Activated CD4-positive, alpha-beta memory T cell treated with anti-CD3 and anti-CD28 coated beads, Interleukin-2, amount 10 ng/mL, durations not matched to agents 7 days and 5 days (primary cell): ENCODE data around the gene MAP6. TPM values are rescaled to one million over a fixed set of nuclear protein-coding genes. Genes with fewer than 3 reads are reported as not detected.
A peak's percentile ranks its signal among the peaks of the same experiment; 100 is the strongest.
"Not testable (repeated sequence)": the region's sequence is repeated elsewhere in the genome, so short reads cannot be mapped to it uniquely, and the experiment has no call there.

Source experiments
- CTCF ChIA-PET: fragments of 350-600 bp; sonication (Branson Sonifier 250); formaldehyde crosslinking; loops from one replicate; lab custom pipeline; 2021; ENCODE audit warnings: antibody characterized with exemption, inconsistent platforms; lab: Charles Lee
- POLR2A ChIA-PET: fragments of 350-600 bp; sonication (Branson Sonifier 250); formaldehyde crosslinking; loops from one replicate; lab custom pipeline; 2021; ENCODE audit warnings: antibody characterized with exemption; lab: Charles Lee
- DNase-seq: peaks from one replicate; pipeline ENCODE4 v3.0.0-alpha.2; 2020
- H3K27ac Mint-ChIP-seq: one replicate; pipeline ENCODE4 v1.8.0; 2021; ENCODE audit warnings: mild to moderate bottlenecking, mixed read lengths
- H3K27me3 Mint-ChIP-seq: one replicate; pipeline ENCODE4 v1.8.0; 2021; ENCODE audit warnings: mixed read lengths
- H3K36me3 Mint-ChIP-seq: one replicate; pipeline ENCODE4 v1.8.0; 2021; ENCODE audit warnings: low read depth, mixed read lengths
- H3K4me1 Mint-ChIP-seq: one replicate; pipeline ENCODE4 v1.8.0; 2021; ENCODE audit warnings: mixed read lengths
- H3K4me3 Mint-ChIP-seq: one replicate; pipeline ENCODE4 v1.8.0; 2021; ENCODE audit warnings: mild to moderate bottlenecking, mixed read lengths
- H3K9me3 Mint-ChIP-seq: one replicate; pipeline ENCODE4 v1.8.0; 2021; ENCODE audit warnings: mixed read lengths
- total RNA-seq, 2 experiments: library from RNA; stranded (reverse); gene quantifications; one replicate each; pipeline ENCODE4 v1.2.3, GENCODE V29; 2021

The MAP6 gene
- total RNA-seq, 2 experiments from 2014 or later = 1.5 to 1.6 TPM

DNA sequence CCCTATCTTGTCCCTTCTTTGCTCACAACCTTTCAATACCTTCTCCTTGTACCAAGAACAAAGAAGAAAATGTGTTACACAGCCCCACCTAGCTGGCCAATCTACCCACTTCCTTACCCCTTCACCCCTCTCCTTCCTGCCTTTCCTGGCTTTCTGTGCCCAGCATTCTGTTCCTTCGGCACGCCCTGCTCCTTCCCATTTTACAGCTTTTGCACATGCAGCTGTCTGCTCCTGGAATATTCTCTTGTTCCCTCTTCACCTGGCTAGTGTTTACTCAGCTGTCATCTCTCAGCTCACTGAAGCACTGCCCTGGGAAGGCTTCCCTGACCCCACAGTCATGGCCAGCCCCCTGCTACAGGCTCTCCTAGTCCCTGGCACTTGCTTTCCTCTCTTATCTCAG, 76.1 kb downstream of the MAP6 start:
- no peaks in the 10 kb centered on the region for H3K9me3 Mint-ChIP-seq
- no peak overlapping the region for H3K27ac Mint-ChIP-seq
- peaks cover 15% of the 10 kb centered on the region for H3K4me1 Mint-ChIP-seq
- POLR2A ChIA-PET = interaction anchor here (2.5 kb wide), 1 partner anchor 10 kb away, joined by 7 read pairs; no protein-coding TSS in a partner anchor
- H3K27me3 Mint-ChIP-seq = peaks cover 14% of the 10 kb centered on the region
- DNase-seq = no peak
- H3K36me3 Mint-ChIP-seq = no peaks in the 10 kb centered on the region
- no peak overlapping the region for H3K4me3 Mint-ChIP-seq
- CTCF ChIA-PET = interaction anchor here (1.0 kb wide), 1 partner anchor 61 kb away, joined by 3 read pairs; no protein-coding TSS in a partner anchor

DNA sequence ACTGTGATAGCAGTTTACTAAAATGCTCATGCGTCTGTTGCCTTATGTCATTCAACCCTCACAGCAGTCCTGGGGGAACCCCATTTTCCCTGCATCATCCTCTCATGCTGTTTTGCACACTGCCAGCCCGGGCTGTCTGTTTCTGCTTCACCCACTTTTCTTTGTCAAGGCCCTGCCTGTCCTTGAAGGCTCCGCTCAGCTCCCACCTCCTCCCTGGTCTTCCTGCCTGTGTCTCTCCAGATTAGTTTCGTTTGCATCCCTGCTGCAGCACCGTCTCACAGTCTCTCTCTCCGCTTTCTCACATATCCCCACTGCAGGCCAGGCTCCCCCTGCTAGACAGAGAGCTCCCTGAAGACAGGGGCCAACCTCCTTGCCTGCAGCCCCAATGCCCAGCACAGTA, 76.9 kb downstream of the MAP6 start:
- H3K27me3 Mint-ChIP-seq = peaks cover 9% of the 10 kb centered on the region
- no peak for DNase-seq
- no peak overlapping the region for H3K27ac Mint-ChIP-seq
- H3K9me3 Mint-ChIP-seq = no peaks in the 10 kb centered on the region
- ChIA-PET POLR2A (interaction anchor here (2.5 kb wide), 1 partner anchor 9 kb away, joined by 7 read pairs; no protein-coding TSS in a partner anchor), CTCF (no interaction called here)
- no peaks in the 10 kb centered on the region for H3K36me3 Mint-ChIP-seq
- H3K4me1 Mint-ChIP-seq = peaks cover 15% of the 10 kb centered on the region
- no peak overlapping the region for H3K4me3 Mint-ChIP-seq

GRCh38 chr11:75591371-75591770, 77.5 kb downstream of the MAP6 start:
- Mint-ChIP-seq H3K4me1 (peaks cover 15% of the 10 kb centered on the region), H3K4me3 (no peak overlapping the region), H3K27me3 (peaks cover 8% of the 10 kb centered on the region), H3K36me3 (no peaks in the 10 kb centered on the region), H3K27ac (no peak overlapping the region), H3K9me3 (no peaks in the 10 kb centered on the region)
- POLR2A ChIA-PET = interaction anchor here (2.5 kb wide), 1 partner anchor 8 kb away, joined by 7 read pairs; no protein-coding TSS in a partner anchor
- CTCF ChIA-PET = interaction anchor here (1.2 kb wide), 1 partner anchor 54 kb away, joined by 3 read pairs; no protein-coding TSS in a partner anchor
- DNase-seq = no peak

DNA sequence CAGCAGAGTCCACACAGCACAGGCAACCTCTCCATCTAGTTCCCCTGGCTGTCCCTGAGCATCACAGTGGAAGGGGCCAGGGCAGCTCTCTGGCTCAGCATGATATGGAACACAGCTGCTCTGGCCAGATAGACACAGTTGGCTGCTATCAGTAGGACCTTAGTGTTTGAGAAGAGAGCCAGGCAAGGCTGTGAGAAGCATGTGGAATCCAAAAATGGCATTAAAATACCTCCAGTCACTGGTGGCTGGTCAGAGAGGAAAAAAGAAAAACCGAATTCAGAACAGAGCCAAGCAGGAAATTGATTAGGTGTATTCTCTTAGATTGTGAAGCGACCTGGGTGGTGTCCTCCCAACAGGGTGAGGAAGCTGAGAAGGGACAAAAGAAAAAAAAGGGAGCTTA, 78.9 kb downstream of the MAP6 start:
- POLR2A ChIA-PET = no interaction called here
- no peak for DNase-seq
- H3K27ac Mint-ChIP-seq = no peak overlapping the region
- CTCF ChIA-PET = no interaction called here
- peaks cover 16% of the 10 kb centered on the region for H3K4me1 Mint-ChIP-seq
- no peak overlapping the region for H3K4me3 Mint-ChIP-seq
- H3K36me3 Mint-ChIP-seq = no peaks in the 10 kb centered on the region
- no peaks in the 10 kb centered on the region for H3K9me3 Mint-ChIP-seq
- H3K27me3 Mint-ChIP-seq = peaks cover 5% of the 10 kb centered on the region

DNA sequence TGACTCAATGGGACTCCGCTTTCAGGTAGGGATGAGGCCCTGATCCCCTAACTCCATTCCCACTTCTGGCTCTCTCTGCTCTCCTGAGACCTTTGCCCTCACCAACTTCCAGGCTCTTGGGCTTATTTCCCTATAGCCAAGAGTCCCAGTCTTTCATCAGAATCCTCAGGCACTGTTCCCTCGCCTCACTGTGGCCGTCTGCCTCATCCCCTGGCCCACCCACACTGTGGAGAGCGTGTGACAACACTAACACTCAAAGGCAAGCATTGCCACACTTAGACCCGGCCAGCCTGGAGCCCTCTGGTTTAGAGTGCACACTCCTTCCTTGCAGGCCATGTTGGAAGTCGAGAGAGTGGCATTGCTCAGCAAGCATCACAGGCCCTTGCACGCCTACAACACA, 79.8 kb downstream of the MAP6 start:
- H3K27ac Mint-ChIP-seq = no peak overlapping the region
- peaks cover 6% of the 10 kb centered on the region for H3K27me3 Mint-ChIP-seq
- POLR2A ChIA-PET = no interaction called here
- CTCF ChIA-PET = no interaction called here
- H3K36me3 Mint-ChIP-seq = no peaks in the 10 kb centered on the region
- peaks cover 21% of the 10 kb centered on the region for H3K4me1 Mint-ChIP-seq
- no peak for DNase-seq
- H3K4me3 Mint-ChIP-seq = no peak overlapping the region
- no peaks in the 10 kb centered on the region for H3K9me3 Mint-ChIP-seq

- no peak for DNase-seq
- no peaks in the 10 kb centered on the region for H3K9me3 Mint-ChIP-seq
- peaks cover 6% of the 10 kb centered on the region for H3K27me3 Mint-ChIP-seq
- H3K4me3 Mint-ChIP-seq = no peak overlapping the region
- no peaks in the 10 kb centered on the region for H3K36me3 Mint-ChIP-seq
- ChIA-PET POLR2A (no interaction called here), CTCF (no interaction called here)
- no peak overlapping the region for H3K27ac Mint-ChIP-seq
- peaks cover 20% of the 10 kb centered on the region for H3K4me1 Mint-ChIP-seq
Measured at GRCh38 chr11:75588051-75588481, 80.8 kb downstream of the MAP6 start.

- H3K4me1 Mint-ChIP-seq = peaks cover 24% of the 10 kb centered on the region
- no peaks in the 10 kb centered on the region for H3K36me3 Mint-ChIP-seq
- peaks cover 2% of the 10 kb centered on the region for H3K27me3 Mint-ChIP-seq
- no peaks in the 10 kb centered on the region for H3K9me3 Mint-ChIP-seq
- no peak for DNase-seq
- ChIA-PET CTCF (interaction anchor here (1.7 kb wide), 1 partner anchor 13 kb away, joined by 4 read pairs; no protein-coding TSS in a partner anchor), POLR2A (no interaction called here)
- no peak overlapping the region for H3K4me3 Mint-ChIP-seq
- H3K27ac Mint-ChIP-seq = no peak overlapping the region
Measured at GRCh38 chr11:75586395-75586794, 82.4 kb downstream of the MAP6 start.

DNA sequence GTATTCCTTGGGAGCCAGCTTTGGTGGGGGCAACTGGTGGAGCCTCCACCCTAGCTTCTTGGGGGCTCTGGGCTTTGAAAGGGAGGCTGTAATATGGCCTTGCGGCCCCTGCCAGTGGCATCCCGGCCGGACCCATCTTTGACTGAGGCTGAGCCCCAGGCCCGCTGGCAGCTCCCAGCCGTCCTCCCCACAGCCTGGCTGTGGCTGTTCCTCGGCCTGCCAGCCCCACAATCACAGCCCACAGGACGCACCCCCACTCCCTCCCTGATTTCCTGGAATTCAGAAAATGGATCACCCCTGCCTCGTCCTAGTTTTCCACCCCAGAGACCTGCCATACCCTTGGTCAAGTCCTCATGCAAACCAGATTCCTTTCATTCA, 83.6 kb downstream of the MAP6 start:
- H3K27me3 Mint-ChIP-seq = peaks cover 2% of the 10 kb centered on the region
- peaks cover 27% of the 10 kb centered on the region for H3K4me1 Mint-ChIP-seq
- POLR2A ChIA-PET = no interaction called here
- H3K27ac Mint-ChIP-seq = no peak overlapping the region
- H3K36me3 Mint-ChIP-seq = no peaks in the 10 kb centered on the region
- CTCF ChIA-PET = interaction anchor here (1.1 to 1.7 kb wide), 2 partner anchors 14 to 52 kb away, joined by 3 to 4 read pairs; no protein-coding TSS in a partner anchor
- no peak for DNase-seq
- no peaks in the 10 kb centered on the region for H3K9me3 Mint-ChIP-seq
- H3K4me3 Mint-ChIP-seq = no peak overlapping the region

- Mint-ChIP-seq H3K27ac (peak overlapping the region; percentile 48), H3K4me1 (peaks cover 28% of the 10 kb centered on the region), H3K4me3 (peak overlapping the region; percentile 79)
- H3K9me3 Mint-ChIP-seq, DNase-seq, H3K36me3 Mint-ChIP-seq, POLR2A ChIA-PET, H3K27me3 Mint-ChIP-seq: not testable (repeated sequence)
- CTCF ChIA-PET = interaction anchor here (1.1 kb wide), 3 partner anchors 10 to 51 kb away, joined by 3 to 4 read pairs (median 3); partner anchors contain the start of gene SERPINH1
Measured at GRCh38 chr11:75584659-75585292, 84.1 kb downstream of the MAP6 start.

DNA sequence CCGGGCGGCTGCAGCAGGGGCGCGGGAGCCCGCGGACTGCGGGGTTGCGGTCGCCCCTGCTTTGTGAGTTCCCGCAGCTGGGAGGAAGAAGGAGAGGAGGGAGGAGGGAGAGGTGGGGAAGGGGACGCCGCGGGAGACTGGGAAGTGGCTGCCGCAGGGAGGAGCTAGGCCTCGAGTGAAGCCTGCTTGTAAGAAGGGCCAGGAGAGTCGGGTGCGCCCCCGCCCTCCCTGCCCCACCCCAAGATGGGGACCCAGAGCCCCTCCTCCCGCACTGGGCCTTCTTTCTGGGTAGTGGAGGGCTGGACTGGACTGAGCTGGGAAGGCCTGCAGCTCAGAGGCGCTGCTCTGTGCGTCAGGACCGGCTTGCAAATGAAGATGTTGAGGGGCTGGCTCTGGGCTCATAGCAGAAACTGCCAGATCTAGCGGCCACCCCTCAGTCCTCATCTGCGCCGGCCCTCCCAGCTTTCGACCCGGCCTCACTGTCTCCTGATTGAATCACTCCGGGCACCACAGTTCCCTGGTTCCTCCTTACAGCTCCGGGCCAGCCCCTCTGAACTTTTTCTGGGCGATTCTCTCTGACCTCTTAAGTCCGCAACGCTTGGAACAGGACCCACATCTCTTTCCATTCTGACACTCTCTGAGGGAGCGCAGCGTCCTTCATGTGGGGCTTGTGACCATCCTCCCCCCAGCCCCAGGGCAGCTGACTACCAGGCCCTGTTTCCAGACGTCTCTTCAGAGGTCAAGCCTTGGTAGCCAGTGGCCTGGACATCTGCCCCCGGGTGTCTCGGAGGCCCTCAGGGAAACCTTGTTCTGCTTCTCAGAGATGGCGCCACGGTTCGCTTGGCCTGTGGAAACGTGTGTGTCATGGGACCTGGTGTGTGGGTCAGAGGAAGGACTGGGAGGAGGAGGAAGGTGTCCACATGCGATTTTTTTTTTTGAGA, 84.8 kb downstream of the MAP6 start:
- no peaks in the 10 kb centered on the region for H3K9me3 Mint-ChIP-seq
- peak overlapping the region; percentile 79 for H3K4me3 Mint-ChIP-seq
- H3K27me3 Mint-ChIP-seq = peaks cover 2% of the 10 kb centered on the region
- DNase-seq = peak; percentile 25
- H3K36me3 Mint-ChIP-seq = no peaks in the 10 kb centered on the region
- ChIA-PET CTCF (interaction anchor here (1.1 kb wide), 2 partner anchors 11 to 22 kb away, joined by 3 to 4 read pairs; partner anchors contain the start of gene SERPINH1), POLR2A (interaction anchor here (1.1 to 2.0 kb wide), 3 partner anchors 8 to 50 kb away, joined by 3 to 7 read pairs (median 3); no protein-coding TSS in a partner anchor)
- H3K4me1 Mint-ChIP-seq = peaks cover 28% of the 10 kb centered on the region
- H3K27ac Mint-ChIP-seq = no peak overlapping the region

- no peaks in the 10 kb centered on the region for H3K36me3 Mint-ChIP-seq
- CTCF ChIA-PET = interaction anchor here (1.1 kb wide), 1 partner anchor 21 kb away, joined by 4 read pairs; the partner anchor contains the start of gene SERPINH1
- peaks cover 2% of the 10 kb centered on the region for H3K27me3 Mint-ChIP-seq
- no peaks in the 10 kb centered on the region for H3K9me3 Mint-ChIP-seq
- H3K4me1 Mint-ChIP-seq = peaks cover 31% of the 10 kb centered on the region
- H3K4me3 Mint-ChIP-seq = peak overlapping the region; percentile 79
- POLR2A ChIA-PET = interaction anchor here (1.1 to 2.0 kb wide), 3 partner anchors 9 to 49 kb away, joined by 3 to 7 read pairs (median 3); no protein-coding TSS in a partner anchor
- peak; percentile 74 for DNase-seq
- peak overlapping the region; percentile 63 for H3K27ac Mint-ChIP-seq
Measured at GRCh38 chr11:75582895-75583717, 85.7 kb downstream of the MAP6 start.

GRCh38 chr11:75582506-75582894, 86.3 kb downstream of the MAP6 start:
- DNase-seq = no peak
- Mint-ChIP-seq H3K9me3 (no peaks in the 10 kb centered on the region), H3K4me3 (peak overlapping the region; percentile 79), H3K36me3 (no peaks in the 10 kb centered on the region), H3K4me1 (peaks cover 31% of the 10 kb centered on the region), H3K27ac (peak overlapping the region; percentile 63), H3K27me3 (peaks cover 2% of the 10 kb centered on the region)
- ChIA-PET CTCF (interaction anchor here (1.2 kb wide), 1 partner anchor 48 kb away, joined by 3 read pairs; no protein-coding TSS in a partner anchor), POLR2A (interaction anchor here (0.6 to 2.0 kb wide), 3 partner anchors 9 to 324 kb away, joined by 3 to 7 read pairs (median 3); no protein-coding TSS in a partner anchor)
